HG02852 (cell line): ENCODE data around the gene TRPM2.
"Not testable (repeated sequence)": the region's sequence is repeated elsewhere in the genome, so short reads cannot be mapped to it uniquely, and the experiment has no call there.

Experiments
- ATAC-seq: cut with Tn5 transposase; IDR thresholded peaks from one replicate; pipeline ENCODE4 v1.9.1; 2021; ENCODE audit warnings: mild to moderate bottlenecking, moderate library complexity; ENCODE audit not compliant: unreplicated experiment

TRPM2 gene

GRCh38 chr21:44405948-44406872 lies 52.8 kb downstream of the TRPM2 start:
- ATAC-seq, result no peak

- ATAC-seq, result no peak
Measured at GRCh38 chr21:44406953-44407352, 53.5 kb downstream of the TRPM2 start.

DNA sequence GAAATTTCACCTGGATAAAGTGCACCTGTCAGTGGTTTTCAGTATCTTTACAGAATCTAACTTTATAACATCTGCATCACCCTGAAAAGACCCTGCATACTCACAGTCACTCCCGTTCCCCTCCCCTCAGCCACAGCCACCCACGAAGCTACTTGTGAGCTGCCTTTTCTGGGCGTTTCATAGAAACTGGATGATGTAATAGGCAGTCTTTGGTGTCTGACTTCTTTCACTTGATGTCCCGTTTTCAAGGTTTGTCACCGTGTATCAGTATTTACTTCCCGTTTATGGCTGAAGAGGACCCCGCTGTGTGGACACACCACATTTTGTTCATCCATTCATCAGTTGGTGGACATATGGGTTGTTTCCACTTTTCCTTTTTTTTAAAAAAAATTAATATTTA lies 54.1 kb downstream of the TRPM2 start:
- no peak for ATAC-seq

DNA sequence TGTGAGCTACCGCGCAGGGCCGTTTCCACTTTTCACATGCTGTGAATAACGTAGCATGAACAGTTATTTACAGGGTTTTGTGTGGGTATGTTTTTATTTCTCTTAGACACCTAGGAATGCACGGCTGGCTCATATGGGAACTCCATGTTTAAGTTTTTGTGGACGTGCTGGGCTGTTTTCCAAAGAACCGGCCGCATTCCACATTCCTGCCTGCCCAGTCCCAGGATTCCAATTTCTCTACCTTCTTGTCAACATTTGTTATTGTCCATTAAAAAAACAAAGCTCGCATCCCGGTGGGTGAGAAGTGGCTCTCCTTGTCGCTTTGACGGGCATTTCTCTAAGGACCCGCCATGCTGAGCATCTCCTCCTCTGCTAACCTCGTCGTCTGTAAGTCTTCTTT lies 54.8 kb downstream of the TRPM2 start:
- ATAC-seq, result no peak

DNA sequence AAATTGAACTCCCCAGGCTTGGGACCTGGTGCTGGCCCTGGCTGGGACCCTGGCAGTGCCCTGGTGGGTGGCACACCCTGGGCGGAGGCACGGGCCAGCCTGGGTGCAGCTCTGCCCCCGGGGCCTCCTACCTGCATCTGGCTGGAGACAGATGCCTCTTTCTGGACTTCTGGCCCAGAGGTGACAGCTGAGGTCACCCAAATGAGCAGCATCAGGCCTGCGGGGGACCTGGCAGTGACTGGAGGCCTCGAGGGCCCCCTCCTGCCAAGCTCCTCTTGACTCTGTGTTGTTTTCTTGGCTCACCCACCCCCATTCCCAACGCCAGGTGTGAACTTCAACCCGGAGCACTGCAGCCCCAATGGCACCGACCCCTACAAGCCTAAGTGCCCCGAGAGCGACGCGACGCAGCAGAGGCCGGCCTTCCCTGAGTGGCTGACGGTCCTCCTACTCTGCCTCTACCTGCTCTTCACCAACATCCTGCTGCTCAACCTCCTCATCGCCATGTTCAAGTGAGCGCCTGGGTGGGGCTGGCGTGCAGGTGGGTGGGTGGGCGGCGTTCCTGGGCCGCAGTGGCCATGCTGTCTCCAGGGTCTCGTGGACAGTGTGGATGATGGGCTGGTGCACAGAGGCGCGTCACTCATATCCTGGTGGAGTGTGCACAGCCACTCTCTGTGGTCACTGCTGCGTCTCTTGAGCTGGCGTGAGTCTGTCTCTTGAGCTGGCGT lies 60.3 kb downstream of the TRPM2 start:
- ATAC-seq, result no peak

DNA sequence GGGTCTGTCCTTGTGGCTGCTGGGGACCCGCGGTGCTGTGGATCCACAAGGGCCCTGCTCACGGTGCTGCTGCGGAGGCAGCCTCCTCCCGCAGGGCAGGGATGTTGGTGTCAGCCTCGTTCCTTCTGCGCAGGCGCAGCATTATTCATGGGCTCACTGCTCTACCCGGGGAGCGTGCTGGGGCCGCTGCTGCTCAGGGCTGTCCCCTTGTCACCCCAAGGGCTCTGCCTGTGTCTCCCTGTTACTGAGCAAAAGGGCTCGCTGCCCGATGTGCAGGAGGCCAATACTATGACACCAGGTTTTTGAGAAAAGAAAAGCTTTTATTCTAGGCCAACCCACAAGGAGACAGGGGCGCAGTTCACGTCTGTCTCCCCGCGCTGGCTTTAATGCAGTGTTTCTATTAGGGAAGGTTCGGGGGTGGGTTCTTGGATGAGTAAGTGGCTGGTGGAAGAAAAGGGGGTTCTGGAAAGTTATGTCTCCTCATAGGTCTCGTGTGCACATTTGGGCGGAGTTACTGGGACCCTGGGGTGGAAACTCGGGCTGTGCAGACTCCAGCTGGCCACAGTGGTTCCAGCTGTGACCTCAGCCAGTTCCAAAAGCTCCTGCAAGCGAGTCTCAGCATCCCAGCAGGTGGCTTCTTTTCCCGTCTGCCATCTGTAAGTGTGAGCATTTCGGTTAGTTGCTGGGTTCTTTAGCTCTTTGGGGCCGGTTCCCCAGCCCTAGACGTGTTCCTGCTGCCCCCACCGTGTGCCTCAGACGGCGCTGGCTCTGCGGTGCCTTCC lies 61.1 kb downstream of the TRPM2 start:
- no peak for ATAC-seq

DNA sequence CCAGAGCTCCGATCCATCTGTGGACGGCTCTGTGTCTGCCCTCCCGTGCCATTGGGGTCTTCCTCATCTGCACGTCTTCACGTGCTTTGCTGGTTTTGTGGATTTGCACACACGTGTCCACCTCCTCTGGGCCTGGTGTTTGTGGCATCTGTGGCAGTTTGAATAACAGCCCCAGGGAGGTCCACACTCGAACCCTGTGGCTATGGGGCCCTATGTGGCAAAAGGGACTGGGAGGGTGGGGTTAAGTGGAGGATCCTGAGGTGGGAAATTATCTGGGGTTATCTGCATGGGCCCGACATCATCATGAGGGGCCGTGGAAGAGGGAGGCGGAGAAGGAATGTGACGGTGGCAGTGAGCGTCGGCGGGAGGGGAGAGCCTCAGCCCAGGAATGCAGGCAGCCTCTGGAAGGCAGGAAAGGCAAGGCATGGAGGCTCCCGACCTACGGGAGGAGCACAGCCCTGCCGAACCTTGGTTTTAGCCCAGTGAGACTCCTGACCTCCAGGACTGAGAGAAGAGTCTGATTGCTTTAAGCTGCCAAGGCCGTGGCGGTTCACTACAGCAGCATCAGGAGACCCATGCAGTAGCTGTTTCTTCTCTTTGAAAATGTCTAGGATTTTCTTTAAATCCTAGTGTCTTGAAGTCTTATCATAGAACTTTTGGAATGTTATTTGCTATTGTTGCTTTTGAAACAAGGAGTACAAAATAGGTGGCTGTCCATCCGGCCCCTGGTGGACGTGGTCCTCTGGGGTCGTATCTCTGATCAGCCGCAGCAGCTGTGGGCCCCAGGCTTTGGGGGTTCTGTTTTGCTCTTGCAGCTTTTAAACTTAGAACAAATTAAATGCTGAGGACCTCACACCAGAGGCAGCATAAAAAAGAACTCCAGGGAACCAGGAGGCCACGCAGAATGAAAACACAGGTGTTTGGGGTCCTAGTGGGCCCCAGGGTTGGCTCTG lies 61.9 kb downstream of the TRPM2 start:
- no peak for ATAC-seq

- no peak for ATAC-seq
Measured at GRCh38 chr21:44416193-44416592, 62.8 kb downstream of the TRPM2 start.

DNA sequence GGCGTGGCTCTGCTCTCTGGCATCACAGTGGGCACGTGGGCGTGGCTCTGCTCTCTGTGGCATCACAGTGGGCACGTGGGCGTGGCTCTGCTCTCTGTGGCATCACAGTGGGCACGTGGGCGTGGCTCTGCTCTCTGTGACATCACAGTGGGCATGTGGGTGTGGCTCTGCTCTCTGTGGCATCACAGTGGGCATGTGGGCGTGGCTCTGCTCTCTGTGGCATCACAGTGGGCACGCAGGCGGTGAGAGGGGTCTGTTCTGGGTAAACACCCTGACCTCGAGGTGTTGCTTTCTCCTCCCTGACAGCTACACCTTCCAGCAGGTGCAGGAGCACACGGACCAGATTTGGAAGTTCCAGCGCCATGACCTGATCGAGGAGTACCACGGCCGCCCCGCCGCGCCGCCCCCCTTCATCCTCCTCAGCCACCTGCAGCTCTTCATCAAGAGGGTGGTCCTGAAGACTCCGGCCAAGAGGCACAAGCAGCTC lies 64.2 kb downstream of the TRPM2 start:
- not testable (repeated sequence) for ATAC-seq

- no peak for ATAC-seq
Measured at GRCh38 chr21:44418108-44418875, 64.9 kb downstream of the TRPM2 start.

DNA sequence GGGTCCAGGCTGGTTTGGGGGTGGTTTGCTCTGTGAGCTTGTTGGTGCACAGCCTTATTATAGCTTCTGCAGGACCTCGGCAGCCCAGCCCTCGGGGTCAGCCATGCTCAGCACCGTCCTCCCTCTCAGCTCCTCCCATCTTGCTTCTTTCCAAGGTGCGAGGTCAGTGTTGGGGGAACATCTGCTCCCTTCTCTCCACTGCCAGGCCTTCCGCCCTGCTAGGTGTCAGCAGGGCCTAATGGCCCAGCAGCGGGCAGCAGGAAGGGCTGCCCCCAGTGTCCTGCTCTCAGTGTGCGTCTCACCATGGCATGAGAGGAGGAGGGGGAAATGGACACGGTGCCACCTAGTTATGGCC lies 65.4 kb downstream of the TRPM2 start:
- ATAC-seq, result no peak

DNA sequence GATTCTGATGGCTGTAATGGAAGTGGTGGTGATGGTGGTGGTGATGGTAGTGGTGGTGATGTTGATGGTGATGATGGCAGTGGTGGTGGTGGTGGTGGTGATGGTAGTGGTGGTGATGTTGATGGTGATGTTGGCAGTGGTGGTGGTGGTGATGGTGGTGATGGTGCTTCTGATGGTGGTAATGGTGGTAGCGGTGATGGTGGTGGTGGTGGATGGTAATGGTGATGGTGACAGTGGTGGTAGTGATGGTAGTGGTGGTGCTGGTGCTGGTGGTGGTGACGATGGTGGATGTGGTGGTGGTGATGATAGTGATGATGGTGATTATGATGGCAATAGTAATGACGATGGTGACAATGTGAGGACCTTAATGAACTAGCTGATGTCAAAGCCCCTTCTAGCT lies 66.3 kb downstream of the TRPM2 start:
- no peak for ATAC-seq

DNA sequence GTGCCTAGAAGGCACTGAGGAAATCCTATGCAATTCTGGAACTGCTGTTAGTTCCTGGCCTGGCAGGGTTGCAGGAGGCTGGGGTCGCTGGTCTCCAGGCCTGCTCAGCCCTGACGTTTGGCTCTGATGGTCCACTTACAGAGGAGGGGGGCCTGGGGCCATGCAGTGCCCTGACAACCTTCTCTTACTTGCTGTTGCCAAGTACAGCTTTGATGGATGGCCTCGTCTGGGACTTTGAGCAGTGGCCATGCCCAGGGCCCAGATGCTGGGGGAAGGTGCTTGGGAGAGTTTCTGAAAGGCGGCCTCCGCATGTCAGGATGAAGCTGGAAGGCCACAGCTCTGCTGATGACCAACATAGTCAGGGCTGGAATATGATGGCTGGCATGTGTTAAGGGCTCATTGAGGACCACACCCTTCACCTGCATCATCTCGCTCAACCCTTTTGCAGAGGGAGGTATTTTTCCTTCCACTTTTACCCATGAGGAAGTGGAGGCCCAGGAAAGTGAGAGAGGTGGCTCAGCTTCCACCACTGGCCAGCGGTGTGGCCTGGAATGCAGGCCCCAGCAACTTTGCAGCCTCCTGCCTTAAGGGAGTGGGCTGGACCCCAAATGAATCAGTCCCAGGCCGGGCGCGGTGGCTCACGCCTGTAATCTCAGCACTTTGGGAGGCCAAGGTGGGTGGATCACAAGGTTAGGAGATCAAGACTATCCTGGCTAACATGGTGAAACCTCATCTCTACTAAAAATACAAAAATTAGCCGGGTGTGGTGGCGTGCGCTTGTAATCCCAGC lies 67.2 kb downstream of the TRPM2 start:
- no peak for ATAC-seq

DNA sequence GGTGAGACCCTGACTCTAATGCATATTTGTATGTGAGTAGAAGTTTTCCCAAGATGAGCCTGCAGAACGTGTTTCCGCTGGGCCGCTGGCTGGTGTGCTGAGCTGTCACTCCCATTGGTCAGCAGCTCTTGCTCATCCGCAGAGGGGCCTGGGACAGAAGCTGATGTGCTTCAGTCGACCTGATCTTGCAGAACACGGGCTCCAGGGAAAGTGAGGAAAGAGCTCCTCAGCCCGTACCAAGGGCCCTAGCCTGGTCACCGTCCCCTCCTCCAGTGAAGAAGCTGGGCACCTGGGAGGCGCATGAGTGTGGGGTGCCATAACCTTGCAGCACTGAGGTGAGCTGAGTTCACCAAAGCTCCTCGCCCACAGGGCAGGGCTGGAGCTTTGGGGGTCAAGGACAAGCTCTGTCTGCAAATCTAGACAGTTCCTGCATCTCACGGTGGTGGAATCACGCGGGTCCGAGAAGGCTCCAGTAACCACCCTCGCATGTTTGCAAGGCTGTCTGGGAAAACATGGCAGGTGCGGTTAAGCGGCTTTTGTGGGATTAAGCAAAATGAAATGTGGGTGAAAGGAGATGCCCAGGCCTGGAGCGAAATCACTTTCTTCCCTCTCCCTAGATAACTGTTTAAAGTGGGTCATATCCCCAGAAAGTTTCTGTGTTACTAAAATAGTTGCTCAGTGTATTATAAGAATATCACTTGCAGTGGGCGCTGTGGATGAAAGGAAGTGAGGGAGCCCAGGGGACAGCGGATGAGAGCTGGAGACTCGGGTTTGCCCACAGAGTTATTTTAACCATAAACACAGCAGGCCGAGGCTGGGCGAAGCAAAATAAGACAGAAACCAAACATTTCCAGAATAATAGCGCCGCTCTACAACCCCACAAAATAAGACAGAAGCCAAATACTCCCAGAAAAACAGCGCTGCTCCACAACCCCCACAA lies 68.8 kb downstream of the TRPM2 start:
- ATAC-seq, result no peak

GRCh38 chr21:44423312-44423821 lies 69.9 kb downstream of the TRPM2 start:
- no peak for ATAC-seq

DNA sequence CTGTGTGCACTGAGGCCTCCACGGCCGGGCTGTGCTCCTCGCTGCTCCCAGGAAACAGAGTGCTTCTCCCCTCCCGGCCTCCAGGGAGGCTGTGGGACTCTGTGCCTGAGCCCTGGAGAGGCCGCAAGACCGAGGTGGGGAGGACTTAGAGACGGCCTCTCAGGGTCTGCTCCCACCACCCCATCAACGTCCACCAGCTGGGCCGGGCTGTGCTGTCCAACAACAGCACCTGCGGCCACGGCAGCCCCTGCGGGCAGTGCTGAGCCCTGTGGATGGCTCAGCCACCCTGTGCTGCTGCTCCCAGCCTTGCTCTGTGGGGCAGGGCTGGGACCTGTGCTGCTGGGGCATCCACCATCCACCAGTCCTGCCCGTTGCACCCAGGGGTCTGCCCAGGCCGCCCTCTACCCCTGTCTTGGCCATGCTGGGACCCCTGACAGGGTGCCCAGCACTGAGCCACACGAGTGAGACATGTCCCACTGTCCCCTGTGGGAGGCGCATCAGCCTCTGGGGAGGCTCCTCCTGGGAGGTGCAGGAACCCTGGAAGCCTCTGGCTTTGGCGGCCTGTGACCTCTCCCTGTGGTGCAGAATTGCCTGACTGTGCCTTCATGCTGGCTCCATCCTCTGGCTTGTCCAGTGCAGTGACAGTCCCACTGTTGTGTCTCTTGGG lies 70.7 kb downstream of the TRPM2 start:
- no peak for ATAC-seq
